Effector memory CD8-positive, alpha-beta T cell (primary cell): ENCODE results near the gene LZIC.
A peak's percentile ranks its signal among the peaks of the same experiment; 100 is the strongest.

Experiments
- ATAC-seq: fragments of 150-1000 bp; cut with Tn5 transposase; replicated peaks from 2 replicates; pipeline ENCODE4 v1.10.0; 2021; ENCODE audit warnings: mild to moderate bottlenecking, moderate library complexity
- DNase-seq, 3 experiments: peaks; one replicate each; pipeline ENCODE4 v3.0.0; 2021
- H3K27ac Mint-ChIP-seq, 2 donors: one replicate each; pipeline ENCODE4 v1.8.0; 2022; ENCODE audit warnings: mild to moderate bottlenecking in 2 of 2, mixed read lengths in 2 of 2, moderate library complexity in 2 of 2
- H3K27me3 Mint-ChIP-seq, 2 donors: one replicate each; pipeline ENCODE4 v1.8.0; 2022; ENCODE audit warnings: mixed read lengths in 2 of 2
- H3K36me3 Mint-ChIP-seq: one replicate; pipeline ENCODE4 v1.8.0; 2022; ENCODE audit warnings: mild to moderate bottlenecking, moderate library complexity, mixed read lengths; ENCODE audit not compliant: insufficient read depth
- H3K4me1 Mint-ChIP-seq, 2 donors: one replicate each; pipeline ENCODE4 v1.8.0; 2022; ENCODE audit warnings: low read depth in 2 of 2, mixed read lengths in 2 of 2
- H3K4me3 Mint-ChIP-seq, 2 donors: one replicate each; pipeline ENCODE4 v1.8.0; 2022; ENCODE audit warnings: mild to moderate bottlenecking in 2 of 2, mixed read lengths in 2 of 2, moderate library complexity in 2 of 2
- H3K9me3 Mint-ChIP-seq, 2 donors: one replicate each; pipeline ENCODE4 v1.8.0; 2022; ENCODE audit warnings: mixed read lengths in 2 of 2

LZIC gene

GRCh38 chr1:9906466-9906865, 36.7 kb downstream of the LZIC start:
- peaks cover 9% of the 10 kb centered on the region for H3K36me3 Mint-ChIP-seq
- H3K9me3 Mint-ChIP-seq = no peaks in the 10 kb centered on the region
- peaks cover 34 to 36% of the 10 kb centered on the region in 2 donors for H3K4me1 Mint-ChIP-seq
- H3K27me3 Mint-ChIP-seq = no peaks in the 10 kb centered on the region
- peak overlapping the region in 1 of 2 donors; percentile 41 for H3K27ac Mint-ChIP-seq
- no peak for DNase-seq
- no peak for ATAC-seq
- no peak overlapping the region for H3K4me3 Mint-ChIP-seq

DNA sequence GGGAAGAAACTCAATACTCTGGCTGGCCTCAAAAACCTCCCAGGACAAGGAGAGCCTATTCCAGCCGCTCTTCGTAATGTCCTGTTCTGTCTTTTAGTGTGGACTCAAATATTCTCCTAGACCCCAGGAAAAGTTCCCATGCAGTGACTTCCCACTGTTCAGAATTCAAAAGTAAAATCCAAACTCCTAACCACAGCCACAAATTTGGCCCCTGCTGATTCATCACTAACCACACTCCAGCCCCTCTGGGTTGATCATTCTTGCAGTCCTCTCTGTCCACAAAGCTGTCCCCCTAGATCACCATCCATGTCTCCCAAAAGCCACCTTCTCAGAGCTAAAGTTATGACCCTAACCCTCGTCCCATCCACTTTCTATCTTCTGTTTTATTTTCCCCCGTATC, 38.2 kb downstream of the LZIC start:
- Mint-ChIP-seq H3K36me3 (peaks cover 4% of the 10 kb centered on the region), H3K4me1 (peaks cover 26 to 35% of the 10 kb centered on the region in 2 donors), H3K27ac (no peak overlapping the region), H3K9me3 (no peaks in the 10 kb centered on the region), H3K27me3 (no peaks in the 10 kb centered on the region), H3K4me3 (no peak overlapping the region)
- ATAC-seq (no peak), DNase-seq (no peak)

DNA sequence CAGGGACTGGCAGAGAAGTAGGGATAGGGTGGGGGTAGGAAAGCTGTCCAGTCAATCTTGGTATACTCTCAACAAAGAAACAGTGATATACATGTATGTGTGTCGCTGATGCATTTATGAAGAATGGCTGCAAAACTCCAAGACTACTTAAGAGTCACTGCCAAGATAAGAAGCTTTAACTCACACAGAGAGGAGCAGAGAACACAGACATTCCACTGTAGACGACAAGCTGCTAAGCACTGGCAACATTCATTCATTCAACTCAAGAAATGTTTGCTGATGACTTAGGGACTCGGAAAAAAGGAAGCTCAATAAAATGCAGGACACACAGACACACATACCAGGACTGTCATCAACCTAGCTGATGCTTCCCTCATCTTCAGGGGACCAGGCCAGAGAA, 38.6 kb downstream of the LZIC start:
- Mint-ChIP-seq H3K4me1 (peaks cover 26 to 35% of the 10 kb centered on the region in 2 donors), H3K27me3 (no peaks in the 10 kb centered on the region), H3K36me3 (peaks cover 4% of the 10 kb centered on the region), H3K4me3 (no peak overlapping the region), H3K9me3 (no peaks in the 10 kb centered on the region), H3K27ac (peak overlapping the region in 1 of 2 donors; percentile 5)
- DNase-seq (no peak), ATAC-seq (no peak)

GRCh38 chr1:9903801-9904527, 39.2 kb downstream of the LZIC start:
- H3K4me1 Mint-ChIP-seq = peaks cover 19 to 28% of the 10 kb centered on the region in 2 donors
- H3K27ac Mint-ChIP-seq = peak overlapping the region; percentile 5 to 10
- no peaks in the 10 kb centered on the region for H3K36me3 Mint-ChIP-seq
- no peak overlapping the region for H3K4me3 Mint-ChIP-seq
- ATAC-seq (no peak), DNase-seq (no peak)
- no peaks in the 10 kb centered on the region for H3K9me3 Mint-ChIP-seq
- H3K27me3 Mint-ChIP-seq = no peaks in the 10 kb centered on the region

GRCh38 chr1:9902060-9902452, 41.1 kb downstream of the LZIC start:
- H3K9me3 Mint-ChIP-seq = no peaks in the 10 kb centered on the region
- peaks cover 6 to 19% of the 10 kb centered on the region in 2 donors for H3K4me1 Mint-ChIP-seq
- ATAC-seq (no peak), DNase-seq (no peak)
- peak overlapping the region in 1 of 2 donors; percentile 56 for H3K27ac Mint-ChIP-seq
- H3K4me3 Mint-ChIP-seq = no peak overlapping the region
- H3K36me3 Mint-ChIP-seq = no peaks in the 10 kb centered on the region
- no peaks in the 10 kb centered on the region for H3K27me3 Mint-ChIP-seq

DNA sequence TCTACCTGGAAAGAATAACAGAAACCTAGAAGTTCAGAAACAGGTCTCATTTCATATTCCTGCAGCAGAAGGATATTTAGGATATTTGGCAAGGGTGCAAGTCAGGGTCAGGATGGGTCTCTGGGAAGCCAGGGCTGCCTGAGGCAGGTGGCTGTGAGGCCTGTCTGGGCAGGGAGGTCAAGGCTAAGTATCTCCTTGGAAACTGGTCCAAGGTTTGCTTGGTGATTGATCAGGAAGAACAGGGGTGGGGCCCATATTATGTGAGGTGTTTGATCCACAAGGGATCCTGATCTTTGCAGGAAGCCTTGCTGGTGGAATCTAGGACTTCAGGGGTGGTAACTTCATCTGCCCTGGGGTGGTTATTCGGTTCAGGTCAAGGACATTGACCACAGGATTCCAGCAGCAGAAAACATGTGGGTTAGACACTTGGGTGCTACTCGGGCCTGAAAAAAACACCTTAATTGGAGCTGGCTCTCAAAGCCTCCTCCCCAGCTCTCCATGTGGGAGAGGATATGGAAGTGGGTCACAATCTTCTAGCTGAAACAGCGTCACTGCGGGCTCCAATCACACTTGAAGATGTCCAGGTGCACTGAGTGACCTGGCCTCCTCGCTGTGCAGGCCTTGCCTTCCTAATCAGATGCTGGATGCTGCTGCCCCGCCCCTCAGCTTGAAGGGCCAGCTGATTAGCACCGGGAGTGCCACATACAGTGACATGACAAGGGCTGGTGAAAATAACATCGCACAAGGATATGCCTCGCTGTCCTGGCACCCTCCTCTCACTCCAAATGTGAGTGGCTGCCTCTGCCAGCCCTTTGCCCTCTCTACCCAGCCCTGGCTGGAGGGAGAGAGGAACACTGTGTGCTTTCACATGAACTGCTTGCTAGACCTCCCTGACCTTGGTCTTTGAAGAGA, 41.8 kb downstream of the LZIC start:
- ATAC-seq = no peak
- Mint-ChIP-seq H3K9me3 (no peaks in the 10 kb centered on the region), H3K4me1 (peaks cover 6 to 15% of the 10 kb centered on the region in 2 donors), H3K4me3 (no peak overlapping the region), H3K27me3 (no peaks in the 10 kb centered on the region), H3K27ac (peak overlapping the region; percentile 62 to 71), H3K36me3 (no peaks in the 10 kb centered on the region)
- no peak for DNase-seq

- Mint-ChIP-seq H3K27ac (peak overlapping the region; percentile 62 to 71), H3K27me3 (no peaks in the 10 kb centered on the region), H3K36me3 (no peaks in the 10 kb centered on the region), H3K4me1 (peaks cover 6 to 12% of the 10 kb centered on the region in 2 donors), H3K4me3 (no peak overlapping the region), H3K9me3 (no peaks in the 10 kb centered on the region)
- ATAC-seq = peak; percentile 37
- DNase-seq = no peak
Observed at GRCh38 chr1:9900142-9901043, 42.8 kb downstream of the LZIC start.

DNA sequence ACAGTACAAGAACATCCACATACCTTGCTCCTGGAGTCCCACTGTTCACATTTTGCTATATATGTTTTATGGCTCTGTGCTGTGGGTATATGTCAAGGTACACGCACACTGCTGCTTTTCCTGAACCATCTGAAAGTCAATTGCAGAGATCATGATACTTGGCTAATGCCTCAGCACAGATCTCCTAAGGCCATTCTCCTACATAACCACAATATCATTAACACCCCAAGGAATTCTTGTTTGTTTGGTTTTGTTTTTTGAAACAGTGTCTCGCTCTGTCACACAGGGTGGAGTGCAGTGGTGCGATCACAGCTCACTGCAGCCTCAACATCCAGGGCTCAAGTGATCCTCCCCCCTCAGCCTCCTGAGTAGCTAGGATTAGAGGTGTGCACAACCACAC, 49.1 kb downstream of the LZIC start:
- no peak for ATAC-seq
- Mint-ChIP-seq H3K36me3 (peaks cover 4% of the 10 kb centered on the region), H3K4me1 (peaks cover 11 to 13% of the 10 kb centered on the region in 2 donors), H3K9me3 (no peaks in the 10 kb centered on the region), H3K27ac (peak overlapping the region in 1 of 2 donors; percentile 71), H3K4me3 (no peak overlapping the region), H3K27me3 (no peaks in the 10 kb centered on the region)
- DNase-seq = no peak

DNA sequence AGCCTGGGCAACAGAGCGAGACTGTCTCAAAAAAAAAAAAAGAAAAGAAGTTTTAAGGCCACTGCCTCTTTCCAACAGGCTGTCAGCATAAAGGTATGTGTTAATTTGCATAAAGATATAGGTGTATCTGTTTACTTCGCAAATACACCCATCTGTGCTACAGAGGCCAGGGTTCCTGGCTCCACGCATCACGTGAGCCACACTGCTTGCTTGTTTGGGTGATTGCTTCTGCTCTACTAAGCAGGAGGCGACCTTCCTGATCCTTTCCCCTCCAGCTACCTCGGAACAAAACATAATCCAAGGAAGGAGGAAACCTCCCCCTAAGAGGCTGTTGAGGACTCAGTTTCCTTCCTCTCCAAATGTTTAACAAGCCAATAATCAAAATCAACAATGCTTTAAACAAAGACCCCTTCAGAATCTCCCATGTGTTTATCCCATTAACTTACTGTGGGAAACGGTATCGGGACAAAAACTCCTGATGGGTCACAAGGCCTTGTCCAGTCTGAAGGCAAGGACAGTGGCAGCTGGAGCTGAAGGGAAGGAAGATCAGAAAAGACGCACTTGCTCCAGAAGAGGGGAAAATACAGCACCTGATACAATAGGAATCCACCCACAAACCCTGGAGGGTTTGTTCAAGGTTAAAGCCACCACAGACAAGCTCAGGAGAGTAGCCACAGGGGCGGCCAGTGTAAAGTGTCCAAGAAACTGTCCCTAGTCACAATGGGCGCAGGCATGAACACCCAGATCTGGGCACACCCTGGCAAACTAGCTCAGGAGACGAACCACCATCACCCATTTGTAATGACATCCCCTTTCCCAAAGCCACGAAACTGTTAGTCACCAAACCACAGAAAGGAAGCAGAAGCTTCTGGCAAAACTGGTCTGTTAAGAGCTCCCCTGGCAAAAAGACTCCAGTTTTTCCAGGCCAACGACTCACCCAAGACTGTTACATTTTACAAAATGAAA, 50.3 kb downstream of the LZIC start:
- no peak for ATAC-seq
- Mint-ChIP-seq H3K4me3 (no peak overlapping the region), H3K4me1 (peaks cover 11 to 13% of the 10 kb centered on the region in 2 donors), H3K27ac (peak overlapping the region in 1 of 2 donors; percentile 4), H3K27me3 (no peaks in the 10 kb centered on the region), H3K36me3 (peaks cover 4% of the 10 kb centered on the region), H3K9me3 (no peaks in the 10 kb centered on the region)
- no peak for DNase-seq

DNA sequence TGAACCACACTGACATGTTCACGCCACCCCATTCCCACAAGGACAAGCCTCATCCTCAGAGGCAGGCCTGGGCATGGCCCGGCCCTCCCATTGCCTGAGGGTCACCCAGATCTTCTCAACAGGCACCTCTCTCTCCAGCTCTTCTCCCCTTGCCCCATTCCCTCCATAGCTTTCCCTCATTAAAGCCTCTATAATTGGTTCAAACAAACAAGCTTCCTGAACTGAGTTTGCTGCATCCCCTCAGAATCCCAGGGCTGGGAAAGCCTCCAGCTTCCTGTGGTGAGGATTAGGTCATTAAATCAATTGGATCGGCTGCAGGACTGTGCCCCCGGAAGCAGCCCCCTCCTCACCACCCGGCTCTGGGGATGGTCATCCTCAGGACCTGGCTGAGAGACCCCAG, 52.0 kb downstream of the LZIC start:
- Mint-ChIP-seq H3K9me3 (no peaks in the 10 kb centered on the region), H3K27ac (peak overlapping the region in 1 of 2 donors; percentile 59), H3K4me1 (peaks cover 11 to 13% of the 10 kb centered on the region in 2 donors), H3K27me3 (no peaks in the 10 kb centered on the region), H3K4me3 (no peak overlapping the region), H3K36me3 (peaks cover 4% of the 10 kb centered on the region)
- DNase-seq (no peak), ATAC-seq (no peak)

DNA sequence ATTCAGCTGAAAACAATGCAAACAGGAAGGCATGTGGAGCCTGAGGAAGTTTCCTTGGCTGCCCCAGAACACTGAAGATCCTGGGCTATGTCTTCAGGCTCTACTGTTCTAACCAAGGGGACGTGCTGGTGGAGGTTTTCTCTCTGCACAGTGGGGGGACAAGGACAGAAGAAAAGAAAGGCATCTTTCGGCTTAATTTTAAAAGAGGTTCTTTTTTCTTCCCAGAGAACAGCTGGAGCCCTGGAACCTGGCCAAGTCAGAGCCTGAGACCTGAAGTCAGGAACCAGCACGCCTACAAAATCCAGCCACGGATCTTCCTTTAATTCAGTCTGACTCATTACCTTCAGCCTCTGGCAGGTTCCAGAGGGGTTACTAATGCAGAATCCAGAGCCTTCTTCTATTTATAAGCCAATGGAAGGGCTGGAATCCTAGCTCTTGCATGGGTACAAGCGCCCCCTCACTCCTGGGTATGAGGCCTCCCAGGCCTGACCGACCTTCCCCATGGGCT, 52.9 kb downstream of the LZIC start:
- DNase-seq (no peak), ATAC-seq (no peak)
- Mint-ChIP-seq H3K4me3 (no peak overlapping the region), H3K9me3 (no peaks in the 10 kb centered on the region), H3K27me3 (no peaks in the 10 kb centered on the region), H3K36me3 (peaks cover 4% of the 10 kb centered on the region), H3K4me1 (peaks cover 11 to 13% of the 10 kb centered on the region in 2 donors), H3K27ac (peak overlapping the region in 1 of 2 donors; percentile 15)

DNA sequence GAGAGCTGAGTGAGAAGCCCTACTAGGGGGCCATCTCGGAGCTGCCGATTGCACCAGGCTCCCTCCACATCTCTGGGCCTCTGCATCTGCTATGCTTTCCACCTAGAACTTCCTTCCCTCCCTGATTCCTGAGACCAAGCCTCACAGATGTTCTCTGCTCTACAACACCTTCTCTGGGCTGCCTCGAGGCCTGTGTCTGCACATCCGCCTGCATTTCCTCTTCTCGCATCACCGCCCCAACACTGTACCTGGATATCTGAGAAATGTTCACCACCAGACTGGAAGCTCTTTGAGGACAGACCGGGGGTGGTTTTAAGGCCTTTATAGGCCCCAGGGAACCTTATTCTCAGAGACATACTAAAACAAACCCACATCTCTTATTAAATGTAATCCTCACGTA, 53.8 kb downstream of the LZIC start:
- H3K4me3 Mint-ChIP-seq = no peak overlapping the region
- H3K27ac Mint-ChIP-seq = peak overlapping the region; percentile 41 to 74
- ATAC-seq (no peak), DNase-seq (no peak)
- H3K27me3 Mint-ChIP-seq = no peaks in the 10 kb centered on the region
- H3K36me3 Mint-ChIP-seq = peaks cover 4% of the 10 kb centered on the region
- H3K9me3 Mint-ChIP-seq = no peaks in the 10 kb centered on the region
- peaks cover 12 to 16% of the 10 kb centered on the region in 2 donors for H3K4me1 Mint-ChIP-seq
